WI38 (cell line): ENCODE results near the gene ASCL3.
"Not testable (repeated sequence)": the region's sequence is repeated elsewhere in the genome, so short reads cannot be mapped to it uniquely, and the experiment has no call there.

Experiments used
- H3K4me3 ChIP-seq: 2 replicates; pipeline ENCODE4 v1.5.1; 2011; ENCODE audit warnings: low read depth, mild to moderate bottlenecking, control low read depth, low read length
- TF ChIP-seq, protein P1 (sequence below): IDR thresholded peaks from 2 replicates; pipeline ENCODE4 v1.5.1; 2012; ENCODE audit warnings: low read depth, mild to moderate bottlenecking, control low read depth, low read length

The ASCL3 gene

DNA sequence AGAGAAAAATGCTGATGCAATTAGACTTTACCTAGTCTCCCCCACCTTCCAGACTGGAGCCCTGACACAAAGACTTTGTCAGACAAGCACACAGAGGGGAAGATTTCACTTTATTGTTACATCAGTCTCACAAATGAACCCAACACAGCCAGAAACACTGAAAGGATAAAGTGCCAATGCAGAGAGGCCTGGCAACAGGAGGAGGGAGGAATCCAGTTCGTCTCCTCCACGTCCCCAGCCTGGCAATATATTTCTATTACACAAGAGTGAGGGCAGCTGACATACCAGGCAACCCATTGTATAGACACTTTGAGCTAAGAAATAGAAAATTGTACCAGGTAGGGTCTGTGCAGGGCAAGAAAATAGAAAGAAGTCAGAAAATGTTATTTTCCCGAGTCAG is 37.7 kb upstream of the ASCL3 start:
- H3K4me3 ChIP-seq, result no peak overlapping the region
- TF ChIP-seq, protein P1, sequence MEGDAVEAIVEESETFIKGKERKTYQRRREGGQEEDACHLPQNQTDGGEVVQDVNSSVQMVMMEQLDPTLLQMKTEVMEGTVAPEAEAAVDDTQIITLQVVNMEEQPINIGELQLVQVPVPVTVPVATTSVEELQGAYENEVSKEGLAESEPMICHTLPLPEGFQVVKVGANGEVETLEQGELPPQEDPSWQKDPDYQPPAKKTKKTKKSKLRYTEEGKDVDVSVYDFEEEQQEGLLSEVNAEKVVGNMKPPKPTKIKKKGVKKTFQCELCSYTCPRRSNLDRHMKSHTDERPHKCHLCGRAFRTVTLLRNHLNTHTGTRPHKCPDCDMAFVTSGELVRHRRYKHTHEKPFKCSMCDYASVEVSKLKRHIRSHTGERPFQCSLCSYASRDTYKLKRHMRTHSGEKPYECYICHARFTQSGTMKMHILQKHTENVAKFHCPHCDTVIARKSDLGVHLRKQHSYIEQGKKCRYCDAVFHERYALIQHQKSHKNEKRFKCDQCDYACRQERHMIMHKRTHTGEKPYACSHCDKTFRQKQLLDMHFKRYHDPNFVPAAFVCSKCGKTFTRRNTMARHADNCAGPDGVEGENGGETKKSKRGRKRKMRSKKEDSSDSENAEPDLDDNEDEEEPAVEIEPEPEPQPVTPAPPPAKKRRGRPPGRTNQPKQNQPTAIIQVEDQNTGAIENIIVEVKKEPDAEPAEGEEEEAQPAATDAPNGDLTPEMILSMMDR, result no peak

DNA sequence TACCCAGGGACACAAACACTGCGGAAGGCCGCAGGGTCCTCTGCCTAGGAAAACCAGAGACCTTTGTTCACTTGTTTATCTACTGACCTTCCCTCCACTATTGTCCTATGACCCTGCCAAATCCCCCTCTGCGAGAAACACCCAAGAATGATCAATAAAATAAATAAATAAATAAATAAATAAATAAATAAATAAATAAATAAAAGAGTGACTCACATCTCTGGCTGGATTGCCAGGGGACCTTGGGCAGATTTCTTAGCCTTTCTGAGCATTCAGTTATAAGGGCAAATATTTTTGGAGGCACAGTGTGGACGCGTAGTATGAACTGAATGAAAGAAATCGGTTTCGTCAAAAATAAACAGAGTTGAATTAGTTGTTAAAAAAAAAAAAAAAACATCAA is 36.5 kb upstream of the ASCL3 start:
- H3K4me3 ChIP-seq, result not testable (repeated sequence)

DNA sequence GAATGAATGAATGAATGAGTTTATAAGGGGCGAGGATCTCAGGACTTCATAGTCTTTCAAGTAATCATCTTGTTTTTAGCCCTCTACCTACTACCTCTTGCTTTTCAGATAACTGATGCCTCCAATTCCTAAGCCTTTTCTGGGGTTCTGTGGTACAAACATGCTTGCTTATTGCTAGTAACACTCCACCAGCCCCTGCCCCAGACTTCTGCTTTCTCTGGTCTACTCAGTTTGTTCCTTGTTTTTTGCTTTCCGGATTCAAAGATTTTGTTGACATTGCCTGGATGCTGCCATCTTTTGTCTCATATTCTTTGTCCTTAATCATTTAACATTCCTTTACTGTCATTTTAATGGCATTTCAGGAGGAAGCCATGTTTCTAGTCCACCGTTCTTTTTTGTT is 30.3 kb upstream of the ASCL3 start:
- TF ChIP-seq, protein P1, result no peak
- no peak overlapping the region for H3K4me3 ChIP-seq

DNA sequence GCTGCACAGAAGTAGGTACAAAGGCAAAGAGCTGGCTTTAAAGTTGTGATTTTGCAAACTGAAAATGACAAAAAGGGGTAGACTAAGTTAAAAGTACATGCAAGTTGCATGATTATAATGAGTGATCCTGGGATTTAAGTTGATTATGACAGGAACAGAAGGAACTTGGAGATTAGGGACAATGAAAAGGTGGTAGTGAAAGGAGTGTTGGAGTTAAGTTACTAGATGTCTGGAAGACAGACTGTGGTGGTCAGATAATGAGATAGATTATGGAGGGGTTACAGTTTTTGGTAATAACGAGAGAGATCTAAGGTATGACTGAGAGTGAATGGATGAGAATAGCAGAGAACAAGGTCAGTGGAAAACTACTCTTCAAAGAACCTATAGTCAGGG is 29.1 kb upstream of the ASCL3 start:
- TF ChIP-seq, protein P1, result no peak
- H3K4me3 ChIP-seq, result no peak overlapping the region

DNA sequence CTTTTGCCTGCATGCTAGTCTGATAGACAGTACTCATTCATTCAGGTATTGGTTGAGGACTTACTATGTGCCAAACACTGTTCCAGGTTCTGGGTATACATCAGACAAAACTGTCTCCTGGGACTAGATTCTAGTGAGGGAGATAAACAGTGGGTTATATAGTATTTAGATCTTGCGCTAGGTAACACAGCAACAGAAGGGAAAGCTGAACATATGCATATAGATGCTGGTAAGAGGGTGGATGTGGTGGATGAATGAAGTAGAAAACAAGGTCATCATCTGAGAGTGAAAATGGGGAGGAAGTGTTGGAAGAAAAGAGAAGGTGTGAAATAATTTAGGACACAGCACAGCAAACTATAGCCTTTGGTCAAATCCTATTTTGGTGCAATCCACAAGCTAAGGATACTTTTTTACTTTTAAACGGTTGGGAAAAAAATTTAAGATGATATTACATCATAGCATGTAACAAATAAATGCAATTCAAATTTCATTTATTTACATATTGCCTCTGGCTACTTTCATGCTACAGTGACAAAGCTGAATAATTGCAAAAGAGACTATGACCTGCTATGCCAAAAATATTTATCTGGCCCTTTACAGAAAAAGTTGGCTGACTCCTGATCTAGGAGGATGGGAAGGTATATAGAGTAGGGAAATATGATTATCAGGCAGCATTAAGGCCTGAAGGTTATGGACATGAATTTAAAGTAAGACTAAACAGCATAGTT is 28.5 kb upstream of the ASCL3 start:
- TF ChIP-seq, protein P1, result no peak
- H3K4me3 ChIP-seq, result no peak overlapping the region

DNA sequence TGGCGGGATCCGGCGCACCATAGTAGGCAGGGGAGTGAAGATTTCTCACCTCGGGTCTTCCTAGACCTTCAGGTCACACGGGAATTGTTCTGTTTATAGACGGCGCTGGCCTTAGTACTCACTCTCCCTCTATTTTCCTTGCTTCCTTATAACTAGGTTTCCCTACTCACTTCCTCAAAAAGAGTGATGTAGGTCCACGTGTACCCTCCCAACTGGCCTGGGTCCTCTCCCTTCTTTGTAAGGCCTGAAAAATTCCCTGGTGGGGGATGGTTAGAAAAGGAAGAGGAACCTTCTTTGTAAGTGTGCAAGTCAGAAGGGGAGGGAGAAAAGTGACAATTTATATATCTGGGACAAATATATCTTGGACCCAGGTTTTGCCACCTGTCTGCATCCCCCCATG is 24.4 kb upstream of the ASCL3 start:
- TF ChIP-seq, protein P1, result no peak
- H3K4me3 ChIP-seq, result no peak overlapping the region

DNA sequence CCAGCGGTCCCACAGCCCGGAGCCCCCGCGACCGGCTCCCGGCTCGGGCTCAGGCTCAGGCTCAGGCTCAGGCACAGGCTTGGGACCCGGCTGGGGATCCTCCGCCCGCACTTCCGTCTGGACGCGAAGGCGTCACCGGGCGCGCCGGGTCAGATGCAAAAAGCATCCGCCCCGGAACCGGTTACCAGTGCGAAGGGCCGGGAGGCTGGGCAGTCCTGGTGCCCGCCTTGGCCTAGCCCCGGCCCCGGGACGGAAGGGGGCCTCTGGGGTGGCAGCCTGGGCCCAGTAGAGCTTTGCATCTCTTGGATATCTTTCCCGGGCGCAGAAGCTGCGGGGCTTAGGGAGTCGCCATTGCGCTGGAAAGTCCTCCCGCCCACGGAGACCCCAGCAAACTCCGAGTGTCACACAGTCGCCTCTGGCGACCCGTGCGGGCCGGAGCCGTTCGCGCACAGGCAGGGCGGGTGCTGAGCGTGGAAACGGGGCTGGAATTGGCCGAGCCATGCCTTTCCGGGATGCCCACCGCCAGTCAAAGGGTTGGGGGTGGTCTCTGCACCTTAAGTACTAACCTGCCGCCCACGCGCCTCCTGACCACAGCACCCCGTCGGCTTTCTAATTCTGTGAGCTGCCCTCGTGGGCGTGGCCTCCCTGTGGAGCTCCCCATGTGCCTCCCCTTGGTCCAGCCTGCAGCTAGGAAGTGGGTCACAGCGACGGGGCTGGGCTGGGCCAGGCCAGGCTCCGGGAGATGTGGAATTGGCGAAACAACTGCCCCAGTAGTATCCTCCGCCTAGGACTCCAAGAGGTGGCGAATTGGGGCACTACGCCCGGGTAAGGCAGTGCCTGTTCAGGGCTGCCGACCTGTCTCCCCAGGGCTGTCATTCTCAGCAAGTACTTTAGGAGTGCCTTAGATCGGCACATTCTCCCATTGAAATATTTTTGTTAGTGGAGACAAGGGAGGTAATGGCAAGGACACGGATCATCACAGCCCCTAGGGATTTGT is 21.8 kb upstream of the ASCL3 start, which contains the start of gene TMEM9B:
Gene TMEM9B, minus strand, starts transcription at position 119 of the 997 bp plus-strand sequence. CDS start 129 bp downstream, outside the sequence.
- H3K4me3 ChIP-seq, result peak within 1 kb of the TSS; percentile 89
- TF ChIP-seq, protein P1, result no peak
